Embryonic facial prominence (tissue), 1 donor: ENCODE results near the gene GRAMD1B.

Source experiments
- DNase-seq: peaks from one replicate; pipeline ENCODE4 v3.0.0-alpha.2; 2016; ENCODE audit errors: extremely low spot score

The GRAMD1B gene

DNA sequence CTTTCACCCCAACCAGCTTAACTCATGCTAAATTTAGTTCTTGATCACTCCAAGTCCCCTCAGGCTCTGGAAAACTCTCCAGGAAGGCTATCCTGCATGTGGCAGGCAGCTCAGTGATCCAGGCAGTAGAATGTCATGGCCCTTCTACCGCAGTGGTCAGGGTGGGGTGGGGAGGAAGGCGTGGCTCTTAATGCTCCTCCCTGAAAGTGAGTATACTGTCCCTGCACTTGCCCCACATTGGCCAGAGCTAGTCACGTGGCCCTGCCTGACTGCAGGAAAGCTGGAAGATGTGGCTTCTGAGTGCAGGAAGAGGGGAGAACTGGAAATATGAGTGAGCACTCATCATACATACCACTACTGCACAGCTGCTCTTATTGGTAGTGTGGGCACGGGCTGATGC is 102.1 kb downstream of the GRAMD1B start:
- no peak for DNase-seq

- DNase-seq: no peak
Measured at GRCh38 chr11:123535401-123535800, 105.3 kb downstream of the GRAMD1B start.

DNA sequence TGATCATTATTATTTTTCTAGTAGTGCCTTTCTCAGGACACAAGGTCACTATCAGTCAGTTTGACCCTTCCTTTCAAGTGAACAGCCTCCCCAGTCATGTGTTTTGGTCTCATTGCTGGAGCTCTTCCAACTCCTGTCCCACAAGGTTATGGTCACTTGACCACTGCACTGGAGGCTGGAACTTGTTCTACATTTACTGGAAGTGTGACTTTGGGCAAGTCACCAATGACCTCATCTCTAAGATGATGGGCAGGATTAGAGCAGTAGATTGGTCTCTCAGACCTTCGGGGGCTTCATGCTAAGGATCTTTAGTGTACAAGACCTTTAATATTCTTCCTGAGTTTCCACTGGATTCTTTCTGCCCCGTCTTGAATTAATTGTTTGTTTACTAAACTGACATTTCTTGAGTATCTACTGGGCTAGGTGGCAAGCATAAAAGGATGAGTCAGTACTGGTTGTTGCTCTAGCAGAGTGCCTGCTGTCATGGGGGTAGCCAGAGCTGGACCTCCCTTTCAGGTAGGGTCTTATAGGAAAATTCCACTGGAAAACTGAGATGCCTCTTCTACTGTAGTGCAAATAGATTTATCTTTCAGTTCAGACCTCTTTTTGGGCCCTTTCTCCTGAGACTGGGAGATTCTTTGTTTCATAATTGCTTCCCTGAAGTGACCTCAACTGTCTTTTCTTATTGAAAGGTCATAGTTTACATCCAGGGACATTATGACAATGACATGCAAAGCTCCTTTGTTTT is 106.8 kb downstream of the GRAMD1B start:
- no peak for DNase-seq

GRCh38 chr11:123537726-123538125 is 107.7 kb downstream of the GRAMD1B start:
- no peak for DNase-seq

DNA sequence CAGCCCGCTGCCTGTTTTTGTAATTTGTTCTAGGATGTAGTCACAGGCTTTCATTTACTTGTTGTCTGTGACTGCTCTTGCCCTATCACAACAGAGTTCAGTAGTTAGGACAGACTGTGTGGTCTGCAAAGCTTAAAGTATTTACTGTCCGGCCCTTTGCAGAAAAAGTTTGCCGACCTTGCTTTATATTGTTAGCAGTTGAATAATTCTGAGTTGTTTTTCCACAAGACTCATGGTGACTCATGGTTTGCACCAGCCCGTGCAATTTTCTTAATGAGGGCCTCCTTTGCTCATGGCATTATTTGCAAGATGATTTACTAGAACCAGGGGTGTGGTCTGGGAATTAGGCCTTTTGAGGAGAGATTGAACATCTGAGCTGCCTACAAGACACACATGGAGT is 113.7 kb downstream of the GRAMD1B start:
- DNase-seq: no peak

DNA sequence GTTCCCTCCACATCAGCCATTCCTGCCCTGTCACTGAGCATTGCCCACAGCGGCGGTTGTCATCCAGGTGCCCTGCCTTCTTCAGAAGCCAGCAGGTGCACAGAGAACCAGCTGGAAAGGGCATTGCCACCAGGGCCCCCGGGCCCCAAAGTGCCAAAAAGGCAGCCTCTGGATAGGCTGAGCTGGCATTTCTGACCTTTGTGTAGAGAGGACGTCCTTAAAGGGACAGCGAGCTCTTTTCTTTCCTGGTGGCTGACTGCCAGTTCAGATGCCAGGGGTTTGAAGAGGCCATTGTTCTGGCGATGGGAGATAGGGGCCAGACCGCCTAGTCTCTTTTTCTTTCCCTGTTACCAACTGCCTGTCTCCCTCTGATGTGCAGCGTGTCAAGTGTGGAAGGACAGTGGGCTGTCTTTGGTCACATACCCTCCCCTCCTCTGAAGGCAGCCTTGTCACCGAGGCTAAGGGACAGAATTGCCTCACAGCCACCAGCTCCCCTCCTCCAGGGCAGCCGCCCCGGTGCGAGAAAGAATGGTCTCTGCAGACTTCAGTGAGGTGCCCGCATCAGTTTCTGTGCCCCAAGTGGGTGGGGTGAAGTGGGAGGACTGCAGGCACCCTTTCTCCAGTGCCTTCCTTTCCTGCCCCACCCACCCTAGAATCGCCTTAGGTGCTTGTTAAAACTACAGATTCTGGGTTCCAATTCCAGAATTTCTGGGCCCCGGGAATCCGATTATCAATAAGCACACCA is 114.7 kb downstream of the GRAMD1B start:
- DNase-seq: no peak

- DNase-seq: no peak
Measured at GRCh38 chr11:123545726-123546270, 115.7 kb downstream of the GRAMD1B start.

- DNase-seq: no peak
Measured at GRCh38 chr11:123546515-123546914, 116.4 kb downstream of the GRAMD1B start.

GRCh38 chr11:123547180-123547579 is 117.1 kb downstream of the GRAMD1B start:
- no peak for DNase-seq

DNA sequence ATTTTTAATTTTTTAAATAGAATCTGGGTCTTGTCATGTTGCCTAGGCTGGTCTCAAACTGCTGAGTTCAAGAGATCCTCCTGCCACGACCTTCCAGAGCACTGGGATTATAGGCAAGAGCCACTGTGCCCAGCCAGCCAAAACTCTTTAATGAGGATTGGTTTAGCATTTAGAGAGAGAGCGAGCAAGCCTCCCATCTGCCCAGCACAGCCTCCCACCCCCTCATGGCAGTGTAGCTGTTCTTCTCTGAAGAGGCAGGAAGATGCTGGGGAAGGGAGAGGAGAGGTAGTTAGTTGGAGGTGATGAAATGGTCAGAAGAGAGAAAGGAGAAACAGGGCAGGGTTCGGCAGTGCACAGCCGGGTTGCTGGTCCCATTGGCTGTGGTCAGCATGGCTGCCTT is 118.7 kb downstream of the GRAMD1B start:
- DNase-seq: no peak

DNA sequence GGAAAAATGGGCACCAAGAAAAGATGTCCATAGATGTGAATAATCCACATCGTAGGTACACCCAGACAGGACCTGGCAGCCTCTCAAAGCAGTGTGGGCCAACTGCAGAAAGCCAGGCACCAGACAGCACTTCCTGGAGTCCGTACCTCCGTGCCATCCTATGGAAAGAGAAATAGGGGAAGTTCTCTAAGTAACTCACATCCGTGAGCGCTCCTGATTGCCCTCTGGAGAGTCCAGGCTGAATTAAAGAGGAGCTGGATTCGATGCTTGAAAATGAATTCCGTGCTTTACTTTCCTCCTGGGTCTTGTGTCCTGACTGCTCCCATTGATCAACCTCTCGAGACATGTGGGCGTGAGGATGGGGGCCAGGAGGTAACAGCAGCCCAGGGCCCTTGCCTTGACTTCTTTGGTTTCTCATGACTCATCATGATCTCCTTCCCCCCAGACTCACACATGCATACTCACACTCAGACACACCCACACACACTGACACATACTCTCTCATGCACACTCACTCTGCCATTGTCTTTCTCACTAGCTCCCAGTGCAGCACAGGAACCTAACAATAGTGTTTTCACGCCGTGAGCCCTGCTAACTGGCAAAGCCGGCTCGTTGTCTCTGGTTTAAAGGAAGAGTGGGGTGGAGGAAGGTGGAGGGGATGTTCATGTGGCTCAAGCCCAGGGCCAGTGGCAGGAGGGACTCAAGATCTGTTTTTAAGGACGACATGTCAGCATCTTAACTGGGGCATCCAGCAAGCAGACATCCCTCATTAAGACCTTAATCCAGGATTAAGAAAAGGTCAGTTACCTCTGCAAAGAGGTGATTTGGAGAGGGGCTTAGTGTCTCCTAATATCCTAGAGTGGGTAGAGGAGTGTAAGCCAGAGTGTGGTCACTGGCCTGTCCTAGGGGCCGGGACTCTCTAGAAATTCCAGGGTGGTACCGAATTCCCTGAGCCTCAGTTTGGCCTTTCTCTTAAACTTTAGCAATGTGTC is 120.2 kb downstream of the GRAMD1B start:
- DNase-seq: no peak

- DNase-seq: no peak
Measured at GRCh38 chr11:123551079-123551478, 121.0 kb downstream of the GRAMD1B start.

DNA sequence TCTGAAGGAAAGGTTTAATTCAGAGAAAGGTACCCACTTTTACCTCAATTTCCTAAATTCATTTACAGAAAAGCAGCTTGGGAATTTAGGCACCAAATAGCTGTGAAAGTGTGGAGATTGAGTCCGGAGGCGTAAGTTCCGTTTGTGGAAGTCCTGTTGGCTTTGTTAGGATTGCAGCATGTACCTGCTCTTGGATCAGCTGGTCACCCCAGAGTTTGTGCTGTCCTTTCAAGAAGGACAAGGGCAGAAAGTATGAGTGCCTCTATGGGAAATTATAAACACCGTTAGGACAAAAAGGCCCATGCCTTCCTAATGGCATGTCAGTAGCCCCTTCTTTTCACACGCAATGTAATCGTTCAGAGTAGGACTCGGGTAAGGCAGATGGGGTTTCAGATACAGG is 126.6 kb downstream of the GRAMD1B start:
- DNase-seq: no peak

- no peak for DNase-seq
Measured at GRCh38 chr11:123558536-123559315, 128.7 kb downstream of the GRAMD1B start.

DNA sequence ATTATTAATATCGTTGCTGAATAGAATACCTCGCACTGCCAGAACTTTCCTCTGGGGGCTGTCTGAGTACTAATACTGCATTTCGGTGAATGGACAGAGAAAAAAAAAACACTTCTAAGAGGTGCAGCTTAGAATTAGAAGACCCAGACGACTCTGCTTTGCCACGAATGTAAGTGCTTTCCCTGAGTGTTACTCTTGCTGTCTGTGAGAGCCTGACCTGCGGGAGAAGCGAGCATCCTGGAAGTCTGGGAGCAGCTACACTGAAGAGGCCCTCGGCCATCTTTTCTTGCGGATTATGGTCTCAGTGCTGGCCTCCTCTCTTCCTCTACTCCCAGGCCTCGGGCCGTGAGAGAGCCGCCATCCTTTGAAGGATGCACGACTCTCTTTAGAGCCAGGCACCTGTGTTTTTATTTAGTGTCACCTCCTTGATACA is 129.5 kb downstream of the GRAMD1B start:
- peak; percentile 25 for DNase-seq

DNA sequence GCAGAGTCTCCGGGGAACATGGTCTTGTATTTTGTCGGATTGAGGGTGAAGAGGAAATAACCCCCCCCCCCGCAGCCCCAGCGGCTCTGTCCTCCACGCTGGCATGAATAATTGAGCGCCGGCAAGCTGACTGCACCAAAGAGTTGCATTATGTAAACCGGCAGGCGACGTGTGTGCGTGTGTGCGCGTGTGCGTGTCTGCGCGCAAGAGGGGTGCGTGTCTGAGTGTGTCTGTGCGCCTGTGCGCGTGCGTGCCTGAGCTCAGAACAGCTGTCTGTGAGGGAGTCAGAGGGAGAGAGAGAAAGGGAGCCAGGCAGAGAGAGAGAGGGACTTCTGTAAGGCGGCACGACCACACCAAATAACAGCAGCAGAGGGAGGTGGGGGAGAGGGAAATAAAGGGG is 129.9 kb downstream of the GRAMD1B start:
- DNase-seq: peak; percentile 62

DNA sequence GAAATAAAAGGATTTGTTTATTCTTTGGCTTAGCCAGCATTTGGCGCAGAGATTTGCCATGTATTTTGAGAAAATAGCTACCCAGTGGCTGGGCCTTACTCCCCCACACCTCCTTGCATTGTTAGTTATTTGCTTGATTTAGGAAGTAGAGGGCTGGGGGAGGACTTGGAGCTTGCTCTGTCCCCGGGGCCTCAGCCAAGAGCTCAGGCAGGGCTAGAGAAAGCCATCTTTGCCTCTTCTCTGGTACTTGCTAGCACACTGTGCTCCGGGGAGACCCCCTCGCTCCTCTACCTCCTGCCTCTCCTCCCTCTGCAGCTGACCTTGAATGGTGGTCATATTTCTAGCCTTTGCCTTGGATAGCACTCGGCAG is 131.3 kb downstream of the GRAMD1B start:
- DNase-seq: no peak

- DNase-seq: no peak
Measured at GRCh38 chr11:123562158-123562557, 132.1 kb downstream of the GRAMD1B start.

DNA sequence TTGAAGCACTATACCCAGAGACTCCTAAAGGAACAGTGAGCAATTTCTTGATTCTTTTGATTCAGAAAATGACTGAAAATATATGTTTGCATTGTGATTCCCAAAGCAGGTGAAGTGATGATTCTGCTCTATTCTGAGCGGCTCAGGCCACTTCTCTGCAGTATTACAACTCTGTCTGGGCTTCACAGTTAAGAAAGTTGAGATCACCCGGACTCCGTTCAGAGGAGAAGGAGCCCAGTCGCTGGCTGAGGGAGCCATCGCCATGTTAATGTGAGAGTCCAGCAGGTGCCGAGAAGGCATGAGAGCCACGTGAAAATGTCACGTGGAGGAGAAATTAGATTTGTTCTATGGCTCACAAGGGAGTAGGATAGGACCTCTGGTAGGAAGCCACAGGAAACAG is 132.8 kb downstream of the GRAMD1B start:
- no peak for DNase-seq

DNA sequence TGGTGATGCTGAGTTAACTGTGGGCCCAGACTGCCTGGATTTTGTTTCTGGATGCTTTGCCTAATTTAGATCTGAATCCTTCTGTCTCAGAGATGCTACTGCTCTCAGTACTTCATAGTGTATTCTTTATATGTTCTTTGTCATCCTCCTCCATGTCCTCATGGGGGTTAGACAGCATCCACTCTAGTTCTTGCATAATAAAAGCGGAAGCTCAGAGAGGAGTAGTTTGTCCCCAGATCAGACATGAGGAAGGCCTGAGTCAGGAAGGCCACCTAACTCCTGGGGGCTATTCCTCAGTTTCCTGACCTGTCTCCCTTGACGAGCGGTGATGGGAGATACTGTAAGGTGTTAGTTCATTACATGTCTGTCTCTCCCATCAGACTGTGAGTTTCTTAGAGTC is 134.2 kb downstream of the GRAMD1B start:
- no peak for DNase-seq

DNA sequence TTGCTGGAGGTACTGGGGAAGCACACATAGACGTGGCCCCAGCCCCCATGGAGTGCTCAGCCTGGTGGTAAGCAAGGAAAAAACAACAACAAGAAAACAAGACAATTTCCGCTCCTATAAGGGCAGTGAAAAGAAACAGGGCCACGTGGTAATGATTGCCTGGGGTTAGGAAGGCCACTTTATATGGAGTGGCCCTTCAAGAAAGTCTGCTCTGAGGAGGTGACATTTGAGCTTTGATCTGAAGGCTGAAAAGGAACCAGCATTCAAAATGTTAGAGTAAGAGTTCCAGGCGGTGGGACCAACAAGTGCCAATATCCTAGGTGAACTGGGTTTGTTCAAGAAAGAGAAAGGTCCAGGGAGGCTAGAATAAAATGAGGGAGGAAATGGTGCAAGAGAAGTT is 136.8 kb downstream of the GRAMD1B start:
- DNase-seq: no peak
